WTC11 (cell line): ENCODE results near the gene FOXN3. TPM values are rescaled to one million over a fixed set of nuclear protein-coding genes. Genes with fewer than 3 reads are reported as not detected.
A peak's percentile ranks its signal among the peaks of the same experiment; 100 is the strongest.

Source experiments
- ATAC-seq: fragments of 200-7000 bp; cut with Tn5 transposase; 2 replicates; pipeline ENCODE4 v1.10.0; 2021; ENCODE audit warnings: mild to moderate bottlenecking, moderate library complexity
- CTCF ChIA-PET: fragments of 300-600 bp; sonication (Branson Sonifier 250); formaldehyde crosslinking; loops from one replicate; lab custom pipeline; 2021; ENCODE audit warnings: antibody characterized with exemption; lab: Charles Lee
- POLR2A ChIA-PET: fragments of 350-600 bp; sonication (Branson Sonifier 250); formaldehyde crosslinking; loops from one replicate; lab custom pipeline; 2021; ENCODE audit warnings: antibody characterized with exemption; lab: Charles Lee
- DNase-seq: peaks from one replicate; pipeline ENCODE4 v3.0.0; 2021; ENCODE audit warnings: low spot score
- H3K27ac Mint-ChIP-seq: 2 replicates; pipeline ENCODE4 v1.8.0; 2021; ENCODE audit warnings: mixed read lengths
- H3K27me3 Mint-ChIP-seq: 2 replicates; pipeline ENCODE4 v1.8.0; 2021; ENCODE audit warnings: low read depth, mild to moderate bottlenecking, moderate library complexity, mixed read lengths
- H3K36me3 Mint-ChIP-seq: 2 replicates; pipeline ENCODE4 v1.8.0; 2021; ENCODE audit warnings: mixed read lengths
- H3K4me1 Mint-ChIP-seq: 2 replicates; pipeline ENCODE4 v1.8.0; 2022; ENCODE audit warnings: mixed read lengths
- H3K4me3 Mint-ChIP-seq: 2 replicates; pipeline ENCODE4 v1.8.0; 2021; ENCODE audit warnings: mild to moderate bottlenecking, moderate library complexity, mixed read lengths
- H3K9me3 Mint-ChIP-seq: 2 replicates; pipeline ENCODE4 v1.8.0; 2021; ENCODE audit warnings: mixed read lengths
- AFF4 ChIP-seq: sonication (generic); formaldehyde crosslinking; IDR thresholded peaks from 2 replicates; pipeline ENCODE4 v1.8.1; 2023; ENCODE audit warnings: mild to moderate bottlenecking, missing genetic modification reagents, borderline replicate concordance
- AR ChIP-seq: fragments of 250-450 bp; sonication (Bioruptor Pico); IDR thresholded peaks from 2 replicates; pipeline ENCODE4 v1.9.0; 2021; ENCODE audit warnings: mild to moderate bottlenecking
- ATF3 ChIP-seq: sonication (generic); formaldehyde crosslinking; conservative IDR thresholded peaks from 2 replicates; pipeline ENCODE4 v1.8.1; 2022; ENCODE audit warnings: mild to moderate bottlenecking, missing genetic modification reagents
- CDX4 ChIP-seq: fragments of 250-450 bp; sonication (Bioruptor Pico); IDR thresholded peaks from 2 replicates; pipeline ENCODE4 v1.9.0; 2021; ENCODE audit warnings: moderate library complexity, mild to moderate bottlenecking, inconsistent platforms, borderline replicate concordance
- CREM ChIP-seq: sonication (generic); formaldehyde crosslinking; IDR thresholded peaks from 2 replicates; pipeline ENCODE4 v1.8.1; 2022; ENCODE audit warnings: mild to moderate bottlenecking, missing genetic modification reagents, moderate library complexity
- ELF4 ChIP-seq: sonication (generic); formaldehyde crosslinking; IDR thresholded peaks from 2 replicates; pipeline ENCODE4 v1.8.1; 2022; ENCODE audit warnings: low read depth, mild to moderate bottlenecking, moderate library complexity, missing genetic modification reagents
- EMX1 ChIP-seq: fragments of 250-450 bp; sonication (Bioruptor Pico); IDR thresholded peaks from 2 replicates; pipeline ENCODE4 v1.8.0; 2021; ENCODE audit warnings: mild to moderate bottlenecking
- ERG ChIP-seq: fragments of 250-450 bp; sonication (Bioruptor Pico); IDR thresholded peaks from 2 replicates; pipeline ENCODE4 v1.8.0; 2021; ENCODE audit warnings: mild to moderate bottlenecking
- FOXJ3 ChIP-seq: sonication (generic); formaldehyde crosslinking; IDR thresholded peaks from 2 replicates; pipeline ENCODE4 v1.9.0; 2021; ENCODE audit warnings: missing genetic modification reagents, mild to moderate bottlenecking, borderline replicate concordance
- JAZF1 ChIP-seq: fragments of 250-450 bp; sonication (Bioruptor Pico); IDR thresholded peaks from 2 replicates; pipeline ENCODE4 v1.9.0; 2021; ENCODE audit warnings: moderate library complexity, mild to moderate bottlenecking, inconsistent platforms
- MLX ChIP-seq: sonication (generic); formaldehyde crosslinking; IDR thresholded peaks from 2 replicates; pipeline ENCODE4 v1.8.1; 2023; ENCODE audit warnings: mild to moderate bottlenecking, missing genetic modification reagents, moderate library complexity
- MXD4 ChIP-seq: fragments of 250-450 bp; sonication (Bioruptor Pico); IDR thresholded peaks from 2 replicates; pipeline ENCODE4 v1.8.0; 2021; ENCODE audit warnings: mild to moderate bottlenecking, moderate library complexity, borderline replicate concordance
- MYBL2 ChIP-seq: sonication (generic); formaldehyde crosslinking; IDR thresholded peaks from 2 replicates; pipeline ENCODE4 v1.8.1; 2023; ENCODE audit warnings: mild to moderate bottlenecking, moderate library complexity, missing genetic modification reagents
- NFATC4 ChIP-seq: fragments of 250-450 bp; sonication (Bioruptor Pico); IDR thresholded peaks from 2 replicates; pipeline ENCODE4 v1.9.0; 2021; ENCODE audit warnings: mild to moderate bottlenecking
- NFE2L1 ChIP-seq: sonication (generic); formaldehyde crosslinking; IDR thresholded peaks from 2 replicates; pipeline ENCODE4 v1.8.1; 2023; ENCODE audit warnings: missing genetic modification reagents
- NR2C2 ChIP-seq: sonication (generic); formaldehyde crosslinking; IDR thresholded peaks from 2 replicates; pipeline ENCODE4 v1.8.0; 2022; ENCODE audit warnings: mild to moderate bottlenecking, missing genetic modification reagents
- PREB ChIP-seq: sonication (generic); formaldehyde crosslinking; IDR thresholded peaks from 2 replicates; pipeline ENCODE4 v1.8.1; 2022; ENCODE audit warnings: mild to moderate bottlenecking, missing genetic modification reagents, moderate library complexity, borderline replicate concordance
- TEAD1 ChIP-seq: sonication (generic); formaldehyde crosslinking; IDR thresholded peaks from 2 replicates; pipeline ENCODE4 v1.8.0; 2022; ENCODE audit warnings: mild to moderate bottlenecking, missing genetic modification reagents
- USF2 ChIP-seq: sonication (generic); formaldehyde crosslinking; IDR thresholded peaks from 2 replicates; pipeline ENCODE4 v1.8.1; 2023; ENCODE audit warnings: mild to moderate bottlenecking, missing genetic modification reagents, moderate library complexity
- ZNF219 ChIP-seq: sonication (generic); formaldehyde crosslinking; IDR thresholded peaks from 2 replicates; pipeline ENCODE4 v1.8.0; 2023; ENCODE audit warnings: missing genetic modification reagents, mild to moderate bottlenecking, borderline replicate concordance
- ZNF317 ChIP-seq: sonication (generic); formaldehyde crosslinking; IDR thresholded peaks from 2 replicates; pipeline ENCODE4 v1.8.1; 2023; ENCODE audit warnings: low read depth, mild to moderate bottlenecking, moderate library complexity, missing genetic modification reagents, borderline replicate concordance
- total RNA-seq: library from RNA; stranded (reverse); gene quantifications from 3 replicates; pipeline ENCODE4 v1.2.3, GENCODE V29; 2021

The FOXN3 gene
- total RNA-seq, 1 experiment from 2014 or later, result 170 TPM

GRCh38 chr14:89226801-89227495 lies 190.1 kb downstream of the FOXN3 start:
- no peaks in the 10 kb centered on the region; the same call in 1 of the 2 replicates for H3K36me3 Mint-ChIP-seq
- H3K27ac Mint-ChIP-seq, result no peak overlapping the region
- CTCF ChIA-PET, result interaction anchor here (1.2 kb wide), 1 partner anchor 712 kb away, joined by 3 read pairs; no protein-coding TSS in a partner anchor
- H3K9me3 Mint-ChIP-seq, result no peaks in the 10 kb centered on the region
- peaks cover 61% of the 10 kb centered on the region for H3K4me1 Mint-ChIP-seq
- H3K27me3 Mint-ChIP-seq, result no peaks in the 10 kb centered on the region
- ATAC-seq (no peak), DNase-seq (no peak)
- TF ChIP-seq AFF4 (CRISPR knock-in tag) (no peak), AR (CRISPR knock-in tag) (no peak), TEAD1 (no peak), NFE2L1 (CRISPR knock-in tag) (no peak), MXD4 (CRISPR knock-in tag) (no peak), MLX (CRISPR knock-in tag) (no peak), CREM (CRISPR knock-in tag) (no peak), JAZF1 (CRISPR knock-in tag) (no peak), ZNF317 (no peak)
- TF ChIP-seq, all 79 proteins: peak for 0
- POLR2A ChIA-PET, result no interaction called here
- no peak overlapping the region for H3K4me3 Mint-ChIP-seq

- Mint-ChIP-seq H3K9me3 (no peaks in the 10 kb centered on the region), H3K27me3 (no peaks in the 10 kb centered on the region), H3K4me1 (peaks cover 49% of the 10 kb centered on the region), H3K36me3 (peaks cover 1% of the 10 kb centered on the region), H3K27ac (peak overlapping the region; percentile 71), H3K4me3 (no peak overlapping the region)
- ChIA-PET POLR2A (interaction anchor here (0.6 to 0.8 kb wide), 2 partner anchors 13 to 55 kb away, joined by 3 to 4 read pairs; no protein-coding TSS in a partner anchor), CTCF (no interaction called here)
- DNase-seq, result no peak
- no peak for ATAC-seq
- TF ChIP-seq PREB (no peak), ZNF317 (no peak), ZNF219 (CRISPR knock-in tag) (no peak), NR2C2 (no peak), ERG (no peak), FOXJ3 (CRISPR knock-in tag) (no peak), EMX1 (CRISPR knock-in tag) (no peak), USF2 (CRISPR knock-in tag) (no peak), MYBL2 (CRISPR knock-in tag) (no peak), CDX4 (CRISPR knock-in tag) (no peak), NFATC4 (CRISPR knock-in tag) (no peak), ATF3 (CRISPR knock-in tag) (no peak), ELF4 (CRISPR knock-in tag) (no peak), TEAD1 (no peak)
Measured at GRCh38 chr14:89225607-89226006, 191.4 kb downstream of the FOXN3 start.
